Measurements from ENCODE around the gene KIZ.
"Not testable (repeated sequence)": the region's sequence is repeated elsewhere in the genome, so short reads cannot be mapped to it uniquely, and the experiment has no call there.

KIZ gene

DNA sequence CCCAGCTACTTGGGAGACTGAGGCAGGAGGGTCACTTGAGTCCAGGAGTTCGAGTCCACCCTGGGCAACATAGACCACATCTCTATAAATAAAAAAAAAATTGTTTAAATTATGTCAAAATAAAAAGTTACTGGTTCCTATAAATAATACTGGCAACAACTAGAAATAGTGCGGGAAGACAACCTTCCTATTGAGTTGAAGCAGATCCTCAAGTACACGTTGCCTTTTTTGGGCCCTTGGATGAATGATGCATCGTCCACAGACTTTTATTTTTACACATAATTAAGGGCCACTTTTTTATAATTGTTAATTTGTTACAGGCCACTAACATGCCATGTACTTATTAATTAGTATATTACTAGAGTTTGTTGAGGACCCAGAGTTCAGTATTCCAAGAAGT is 31.1 kb downstream of the KIZ start:
- Histone ChIP-seq H3K4me3 (ENCODE audit: low read length in 2 of 2) (no peak overlapping the region), H3K27ac (ENCODE audit: low read length) (no peak overlapping the region), H3K36me3 (ENCODE audit: control insufficient read depth in 2 of 2, insufficient read depth in 2 of 2, low read length in 2 of 2) (peaks cover 5% of the 10 kb centered on the region in 2 donors), H3K9ac (ENCODE audit: low read length in 2 of 2) (no peak overlapping the region), H3K4me1 (ENCODE audit: control insufficient read depth, insufficient read depth, low read length) (peaks cover 5% of the 10 kb centered on the region), H3K9me3 (ENCODE audit: control insufficient read depth in 2 of 2, low read length in 2 of 2) (no peaks in the 10 kb centered on the region), H3K27me3 (ENCODE audit: control insufficient read depth in 1 of 2, insufficient read depth in 2 of 2, low read length in 2 of 2) (no peaks in the 10 kb centered on the region)

DNA sequence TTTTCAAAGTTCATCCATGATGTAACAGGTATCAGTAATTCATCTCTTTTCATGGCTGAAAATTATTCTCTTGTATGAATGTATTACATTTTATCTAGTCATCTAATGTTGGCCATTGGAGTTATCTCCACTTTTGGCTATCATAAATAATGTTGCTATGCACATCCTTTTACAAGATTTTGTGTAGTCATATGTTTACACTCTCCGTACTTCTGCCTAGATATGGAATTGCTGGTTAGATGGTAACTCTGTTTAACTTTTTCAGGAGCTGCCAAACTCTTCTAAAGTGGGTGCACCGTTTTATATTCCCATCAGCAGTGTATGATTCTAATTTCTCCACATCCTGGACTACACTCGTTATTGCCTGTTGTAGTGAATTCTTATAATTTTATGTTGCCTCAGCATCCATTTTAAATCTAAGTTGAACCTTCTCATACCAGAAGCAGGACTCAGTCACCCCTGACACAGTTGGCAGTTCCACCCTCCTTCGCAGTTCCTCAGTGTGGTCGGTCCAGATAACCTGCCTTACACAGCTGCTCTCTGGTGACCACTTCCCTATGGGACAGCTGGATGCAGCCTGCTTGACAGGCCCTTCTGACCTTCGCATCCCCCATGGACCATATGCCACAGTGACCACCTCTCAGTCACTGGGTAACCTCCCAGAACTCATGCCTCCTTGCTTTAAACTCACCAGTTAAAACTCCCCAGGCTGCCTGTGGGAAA is 33.9 kb downstream of the KIZ start:
- Histone ChIP-seq H3K4me3 (ENCODE audit: low read length in 2 of 2) (no peak overlapping the region), H3K9me3 (ENCODE audit: control insufficient read depth in 2 of 2, low read length in 2 of 2) (no peaks in the 10 kb centered on the region), H3K36me3 (ENCODE audit: control insufficient read depth in 2 of 2, insufficient read depth in 2 of 2, low read length in 2 of 2) (peaks cover 16% of the 10 kb centered on the region in 2 donors), H3K27ac (ENCODE audit: low read length) (peak overlapping the region; percentile 37), H3K27me3 (ENCODE audit: control insufficient read depth in 1 of 2, insufficient read depth in 2 of 2, low read length in 2 of 2) (no peaks in the 10 kb centered on the region), H3K9ac (ENCODE audit: low read length in 2 of 2) (no peak overlapping the region), H3K4me1 (ENCODE audit: control insufficient read depth, insufficient read depth, low read length) (peaks cover 5% of the 10 kb centered on the region)

DNA sequence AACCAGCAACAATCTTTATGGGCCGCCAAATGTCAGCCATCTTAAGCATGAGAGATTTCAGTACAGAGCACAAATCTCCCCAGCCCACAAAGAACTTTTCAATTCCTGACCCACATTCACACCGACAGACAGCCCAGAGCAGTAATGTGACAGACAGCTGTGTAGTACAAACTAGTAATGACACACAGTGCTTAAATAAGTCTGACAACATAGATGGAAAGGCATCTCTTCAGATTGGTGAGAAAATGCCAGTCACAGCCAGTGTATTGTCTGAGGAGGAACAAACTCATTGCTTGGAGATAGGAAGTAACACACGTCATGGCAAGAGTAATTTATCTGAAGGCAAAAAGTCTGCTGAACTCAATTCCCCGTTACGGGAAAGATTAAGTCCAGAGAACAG is 36.0 kb downstream of the KIZ start:
- Histone ChIP-seq H3K9ac (ENCODE audit: low read length in 2 of 2) (no peak overlapping the region), H3K27me3 (ENCODE audit: control insufficient read depth in 1 of 2, insufficient read depth in 2 of 2, low read length in 2 of 2) (no peaks in the 10 kb centered on the region), H3K4me1 (ENCODE audit: control insufficient read depth, insufficient read depth, low read length) (peaks cover 5% of the 10 kb centered on the region), H3K36me3 (ENCODE audit: control insufficient read depth in 2 of 2, insufficient read depth in 2 of 2, low read length in 2 of 2) (peaks cover 16 to 20% of the 10 kb centered on the region in 2 donors), H3K4me3 (ENCODE audit: low read length in 2 of 2) (no peak overlapping the region), H3K27ac (ENCODE audit: low read length) (no peak overlapping the region), H3K9me3 (ENCODE audit: control insufficient read depth in 2 of 2, low read length in 2 of 2) (no peaks in the 10 kb centered on the region)

DNA sequence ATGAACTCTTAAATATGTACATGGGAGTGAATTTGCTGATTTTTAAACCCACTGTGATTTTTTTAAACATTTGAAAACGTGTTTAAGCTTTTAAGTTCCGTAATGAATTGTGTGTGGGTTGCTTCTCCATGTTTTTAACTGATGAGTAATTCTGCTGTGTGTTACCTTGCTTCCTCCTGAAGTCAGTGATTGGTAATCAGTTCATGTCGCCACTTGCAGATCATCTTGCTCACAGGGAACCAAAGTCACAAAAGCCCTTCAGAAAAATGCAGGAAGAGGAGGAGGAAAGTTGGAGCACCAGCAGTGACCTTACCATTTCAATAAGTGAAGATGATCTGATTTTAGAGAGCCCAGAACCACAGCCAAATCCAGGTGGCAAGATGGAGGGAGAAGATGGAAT is 36.7 kb downstream of the KIZ start:
- no peak overlapping the region for H3K9ac ChIP-seq (ENCODE audit: low read length in 2 of 2)
- peaks cover 5% of the 10 kb centered on the region for H3K4me1 ChIP-seq (ENCODE audit: control insufficient read depth, insufficient read depth, low read length)
- no peak overlapping the region for H3K4me3 ChIP-seq (ENCODE audit: low read length in 2 of 2)
- H3K27ac ChIP-seq (ENCODE audit: low read length) = no peak overlapping the region
- H3K27me3 ChIP-seq (ENCODE audit: control insufficient read depth in 1 of 2, insufficient read depth in 2 of 2, low read length in 2 of 2) = no peaks in the 10 kb centered on the region
- peaks cover 16 to 23% of the 10 kb centered on the region in 2 donors for H3K36me3 ChIP-seq (ENCODE audit: control insufficient read depth in 2 of 2, insufficient read depth in 2 of 2, low read length in 2 of 2)
- no peaks in the 10 kb centered on the region for H3K9me3 ChIP-seq (ENCODE audit: control insufficient read depth in 2 of 2, low read length in 2 of 2)

DNA sequence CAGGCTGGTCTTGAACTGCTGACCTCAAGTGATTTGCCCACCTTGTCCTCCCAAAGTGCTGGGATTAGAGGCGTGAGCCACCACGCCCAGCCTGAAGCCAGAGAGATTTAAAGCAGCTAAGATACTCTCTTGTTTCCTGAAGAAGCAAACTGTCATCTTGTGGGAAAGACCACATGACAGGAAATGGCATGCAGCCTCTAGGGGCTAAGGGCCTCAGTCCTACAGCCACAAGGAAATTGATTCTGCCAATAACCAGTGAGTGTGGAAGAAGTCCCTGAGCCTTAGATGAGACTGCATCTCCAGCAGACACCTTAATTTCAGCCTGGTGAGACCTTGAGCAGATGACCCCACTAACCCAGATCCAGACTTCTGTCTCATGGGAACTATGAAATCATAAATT is 40.9 kb downstream of the KIZ start:
- Histone ChIP-seq H3K9ac (ENCODE audit: low read length in 2 of 2) (no peak overlapping the region), H3K9me3 (ENCODE audit: control insufficient read depth in 2 of 2, low read length in 2 of 2) (no peaks in the 10 kb centered on the region), H3K27me3 (ENCODE audit: control insufficient read depth in 1 of 2, insufficient read depth in 2 of 2, low read length in 2 of 2) (no peaks in the 10 kb centered on the region), H3K4me1 (ENCODE audit: control insufficient read depth, insufficient read depth, low read length) (no peaks in the 10 kb centered on the region), H3K27ac (ENCODE audit: low read length) (no peak overlapping the region), H3K4me3 (ENCODE audit: low read length in 2 of 2) (no peak overlapping the region), H3K36me3 (ENCODE audit: control insufficient read depth in 2 of 2, insufficient read depth in 2 of 2, low read length in 2 of 2) (peaks cover 14 to 20% of the 10 kb centered on the region in 2 donors)

DNA sequence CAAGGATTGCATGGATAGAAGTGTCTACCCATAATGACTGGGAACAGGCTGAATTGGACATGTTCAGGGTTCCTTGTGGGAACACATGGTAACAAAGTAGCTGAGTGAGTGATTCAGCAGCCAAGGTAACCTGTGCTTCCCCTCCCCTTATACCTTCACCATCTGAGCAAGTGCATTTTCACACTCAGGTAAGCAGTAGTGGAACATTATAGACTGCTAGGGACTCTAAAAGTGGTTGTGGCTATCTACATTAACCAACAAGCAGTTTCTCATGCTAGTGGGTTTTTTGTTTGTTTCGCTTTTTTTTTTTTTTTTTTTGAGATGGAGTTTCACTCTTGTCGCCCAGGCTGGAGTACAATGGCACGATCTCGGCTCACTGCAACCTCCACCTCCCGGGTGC is 41.4 kb downstream of the KIZ start:
- H3K9me3 ChIP-seq (ENCODE audit: control insufficient read depth in 2 of 2, low read length in 2 of 2) = no peaks in the 10 kb centered on the region
- H3K27ac ChIP-seq (ENCODE audit: low read length) = no peak overlapping the region
- no peak overlapping the region for H3K9ac ChIP-seq (ENCODE audit: low read length in 2 of 2)
- H3K4me3 ChIP-seq (ENCODE audit: low read length in 2 of 2) = no peak overlapping the region
- H3K36me3 ChIP-seq (ENCODE audit: control insufficient read depth in 2 of 2, insufficient read depth in 2 of 2, low read length in 2 of 2) = peaks cover 9 to 17% of the 10 kb centered on the region in 2 donors
- H3K27me3 ChIP-seq (ENCODE audit: control insufficient read depth in 1 of 2, insufficient read depth in 2 of 2, low read length in 2 of 2) = no peaks in the 10 kb centered on the region
- H3K4me1 ChIP-seq (ENCODE audit: control insufficient read depth, insufficient read depth, low read length) = no peaks in the 10 kb centered on the region

DNA sequence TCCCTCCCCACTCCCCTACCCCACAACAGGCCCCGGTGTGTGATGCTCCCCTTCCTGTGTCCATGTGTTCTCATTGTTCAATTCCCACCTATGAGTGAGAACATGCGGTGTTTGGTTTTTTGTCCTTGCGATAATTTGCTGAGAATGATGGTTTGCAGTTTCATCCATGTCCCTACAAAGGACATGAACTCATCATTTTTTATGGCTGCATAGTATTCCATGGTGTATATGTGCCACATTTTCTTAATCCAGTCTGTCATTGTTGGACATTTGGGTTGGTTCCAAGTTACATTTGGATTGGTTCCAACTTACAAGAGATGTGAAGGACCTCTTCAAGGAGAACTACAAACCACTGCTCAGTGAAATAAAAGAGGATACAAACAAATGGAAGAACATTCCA is 42.2 kb downstream of the KIZ start:
- not testable (repeated sequence) for H3K36me3 ChIP-seq (ENCODE audit: control insufficient read depth in 2 of 2, insufficient read depth in 2 of 2, low read length in 2 of 2); H3K9ac ChIP-seq (ENCODE audit: low read length in 2 of 2); H3K9me3 ChIP-seq (ENCODE audit: control insufficient read depth in 2 of 2, low read length in 2 of 2); H3K4me1 ChIP-seq (ENCODE audit: control insufficient read depth, insufficient read depth, low read length); H3K27me3 ChIP-seq (ENCODE audit: control insufficient read depth in 1 of 2, insufficient read depth in 2 of 2, low read length in 2 of 2); H3K4me3 ChIP-seq (ENCODE audit: low read length in 2 of 2); H3K27ac ChIP-seq (ENCODE audit: low read length)

DNA sequence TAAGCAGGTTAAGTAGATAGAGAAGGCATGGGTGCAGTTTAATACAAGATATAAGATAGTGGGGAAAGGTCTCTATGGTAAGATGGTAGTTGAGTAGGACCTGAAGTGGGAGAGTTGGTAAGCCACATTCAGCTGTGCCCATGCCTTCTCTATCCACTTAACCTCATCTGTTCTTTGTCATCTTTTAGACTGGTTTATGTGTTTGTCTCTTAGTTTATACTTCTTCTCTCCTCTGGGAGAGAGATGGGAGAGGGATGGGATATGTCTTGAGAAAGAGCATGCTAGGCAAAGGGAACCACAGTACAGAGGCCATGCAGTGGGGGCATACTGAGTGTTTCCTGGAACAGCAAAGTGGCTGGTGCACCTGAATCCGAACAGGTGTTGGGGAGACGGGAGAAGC is 46.7 kb downstream of the KIZ start:
- H3K27ac ChIP-seq (ENCODE audit: low read length) = no peak overlapping the region

DNA sequence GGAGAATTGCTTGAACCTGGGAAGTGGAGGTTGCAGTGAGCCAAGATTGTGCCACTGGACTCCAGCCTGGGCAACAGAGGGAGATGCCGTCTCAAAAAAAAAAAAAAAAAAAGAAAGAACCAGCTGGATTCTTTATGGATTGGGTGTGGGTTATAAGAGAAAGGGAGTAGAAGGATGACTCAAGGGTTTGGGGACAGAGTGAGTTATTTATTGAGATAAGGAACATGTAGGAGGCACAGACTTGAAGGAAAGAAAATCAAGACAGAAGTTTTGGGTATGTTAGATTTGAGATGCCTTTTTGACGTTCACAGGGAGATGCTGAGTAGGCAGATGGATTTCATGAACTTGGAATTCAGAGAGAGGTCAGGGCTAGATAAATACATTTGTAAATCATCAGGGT is 47.6 kb downstream of the KIZ start:
- Histone ChIP-seq H3K36me3 (ENCODE audit: control insufficient read depth in 2 of 2, insufficient read depth in 2 of 2, low read length in 2 of 2) (no peaks in the 10 kb centered on the region), H3K9me3 (ENCODE audit: control insufficient read depth in 2 of 2, low read length in 2 of 2) (no peaks in the 10 kb centered on the region), H3K4me1 (ENCODE audit: control insufficient read depth, insufficient read depth, low read length) (no peaks in the 10 kb centered on the region), H3K27ac (ENCODE audit: low read length) (no peak overlapping the region), H3K9ac (ENCODE audit: low read length in 2 of 2) (no peak overlapping the region), H3K27me3 (ENCODE audit: control insufficient read depth in 1 of 2, insufficient read depth in 2 of 2, low read length in 2 of 2) (no peaks in the 10 kb centered on the region), H3K4me3 (ENCODE audit: low read length in 2 of 2) (no peak overlapping the region)

More for the DNA sequence above, 46.7 kb downstream of the KIZ start:
- Histone ChIP-seq H3K27me3 (ENCODE audit: control insufficient read depth in 1 of 2, insufficient read depth in 2 of 2, low read length in 2 of 2) (no peaks in the 10 kb centered on the region), H3K9me3 (ENCODE audit: control insufficient read depth in 2 of 2, low read length in 2 of 2) (no peaks in the 10 kb centered on the region), H3K36me3 (ENCODE audit: control insufficient read depth in 2 of 2, insufficient read depth in 2 of 2, low read length in 2 of 2) (no peaks in the 10 kb centered on the region), H3K4me3 (ENCODE audit: low read length in 2 of 2) (no peak overlapping the region), H3K4me1 (ENCODE audit: control insufficient read depth, insufficient read depth, low read length) (no peaks in the 10 kb centered on the region), H3K9ac (ENCODE audit: low read length in 2 of 2) (no peak overlapping the region)

DNA sequence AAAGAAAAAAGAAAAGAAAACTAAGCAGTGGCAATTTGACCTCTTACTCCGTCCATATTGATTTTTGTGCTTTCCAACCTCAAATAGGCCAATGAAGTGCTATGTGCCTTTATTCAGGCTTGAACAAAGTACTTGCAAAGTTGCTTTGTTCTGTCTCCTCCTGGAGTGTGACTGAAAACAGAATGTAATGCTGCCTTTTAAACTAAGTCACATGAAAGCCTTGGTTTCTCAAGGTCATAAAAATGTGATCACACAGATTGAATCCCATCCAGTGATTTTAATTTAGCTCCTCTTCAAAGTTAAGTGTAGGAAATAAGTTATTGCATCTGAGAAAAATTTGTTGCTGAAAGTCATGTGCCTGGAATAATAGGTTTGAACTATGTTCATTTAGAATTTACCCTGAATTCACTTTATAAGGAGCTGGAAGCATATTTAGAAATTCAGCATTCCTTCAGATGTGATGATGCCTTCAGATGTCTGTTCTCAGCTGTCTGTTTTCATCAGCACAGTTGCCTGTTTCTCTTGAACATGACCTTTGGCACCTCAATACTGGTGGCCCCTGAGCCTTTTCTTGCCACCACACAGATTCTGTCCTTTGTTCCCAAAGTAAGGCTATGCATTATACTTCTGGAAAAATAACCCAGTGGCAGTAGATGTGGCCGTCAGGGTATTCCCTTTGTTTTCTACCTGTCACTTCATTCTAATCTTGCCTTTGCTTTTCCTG is 48.8 kb downstream of the KIZ start:
- no peaks in the 10 kb centered on the region for H3K27me3 ChIP-seq (ENCODE audit: control insufficient read depth in 1 of 2, insufficient read depth in 2 of 2, low read length in 2 of 2)
- no peak overlapping the region for H3K9ac ChIP-seq (ENCODE audit: low read length in 2 of 2)
- H3K4me3 ChIP-seq (ENCODE audit: low read length in 2 of 2) = no peak overlapping the region
- no peaks in the 10 kb centered on the region for H3K36me3 ChIP-seq (ENCODE audit: control insufficient read depth in 2 of 2, insufficient read depth in 2 of 2, low read length in 2 of 2)
- no peak overlapping the region for H3K27ac ChIP-seq (ENCODE audit: low read length)
- H3K9me3 ChIP-seq (ENCODE audit: control insufficient read depth in 2 of 2, low read length in 2 of 2) = no peaks in the 10 kb centered on the region
- no peaks in the 10 kb centered on the region for H3K4me1 ChIP-seq (ENCODE audit: control insufficient read depth, insufficient read depth, low read length)

DNA sequence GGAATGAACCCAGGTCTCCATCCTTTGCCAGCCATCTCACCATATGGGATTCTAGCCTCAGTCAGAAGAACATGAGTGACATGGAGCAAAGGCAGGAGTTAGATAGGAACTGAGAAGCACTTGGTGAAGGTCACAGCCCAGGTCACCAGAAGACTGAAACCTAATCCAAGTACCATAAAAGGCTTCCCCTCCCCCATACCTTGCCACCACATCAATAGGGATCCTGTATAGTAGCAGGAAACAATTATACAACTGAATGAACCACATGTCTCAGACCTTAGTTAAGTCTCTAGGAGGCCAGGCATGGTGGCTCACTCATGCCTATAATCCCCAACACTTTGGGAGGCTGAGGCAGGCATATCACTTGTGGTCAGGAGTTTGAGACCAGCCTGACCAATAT is 49.6 kb downstream of the KIZ start:
- Histone ChIP-seq H3K36me3 (ENCODE audit: control insufficient read depth in 2 of 2, insufficient read depth in 2 of 2, low read length in 2 of 2) (no peaks in the 10 kb centered on the region), H3K27ac (ENCODE audit: low read length) (no peak overlapping the region), H3K27me3 (ENCODE audit: control insufficient read depth in 1 of 2, insufficient read depth in 2 of 2, low read length in 2 of 2) (no peaks in the 10 kb centered on the region), H3K4me3 (ENCODE audit: low read length in 2 of 2) (no peak overlapping the region), H3K9me3 (ENCODE audit: control insufficient read depth in 2 of 2, low read length in 2 of 2) (no peaks in the 10 kb centered on the region), H3K9ac (ENCODE audit: low read length in 2 of 2) (no peak overlapping the region), H3K4me1 (ENCODE audit: control insufficient read depth, insufficient read depth, low read length) (no peaks in the 10 kb centered on the region)
